K562 (cell line): Measurements from ENCODE around the gene ECHDC3. TPM values are rescaled to one million over a fixed set of nuclear protein-coding genes. Genes with fewer than 3 reads are reported as not detected.

Experiments
- ATAC-seq: fragments of 200-7000 bp; cut with Tn5 transposase; 3 replicates; pipeline ENCODE4 v1.9.1; 2020; ENCODE audit warnings: moderate library complexity
- BruUV-seq: library from RNA; stranded (reverse); fragments of 400-500 nt; replicated peaks from 2 replicates; lab custom pipeline; 2021; lab: Mats Ljungman, UMichigan
- CTCF ChIA-PET: fragments of 300-600 bp; formaldehyde crosslinking; extraction: SDS; loops from one replicate; lab custom pipeline; 2021; ENCODE audit warnings: low intra/inter-chr PET ratio; lab: Yijun Ruan, JAX
- POLR2A ChIA-PET: fragments of 300-600, 350-650 bp; sonication (Branson Sonifier 250); formaldehyde crosslinking; extraction: SDS; loops from one replicate; lab custom pipeline; 2021; ENCODE audit warnings: antibody characterized with exemption, inconsistent platforms; lab: Yijun Ruan, JAX
- DNase-seq, 4 experiments: peaks; one replicate each; pipeline versions ENCODE4 v3.0.0 to v3.0.0-alpha.2; 2011 to 2018; ENCODE audit warnings: low spot score in 3 of 4, mixed read lengths in 3 of 4; ENCODE audit errors: extremely low read depth in 1 of 4
- FAIRE-seq: peaks from 2 replicates; lab custom pipeline; 2011; peaks lifted over from hg19 to GRCh38; lab: Jason Lieb, UNC
- H2AFZ ChIP-seq: 2 replicates; pipeline ENCODE4 v1.6.0; 2011; ENCODE audit warnings: low read depth, low read length, control low read depth, inconsistent platforms
- H3K27ac ChIP-seq: fragments of 200-600 bp; 3 replicates; pipeline ENCODE4 v1.8.0; 2011; ENCODE audit warnings: low read depth, mild to moderate bottlenecking, control low read depth, inconsistent platforms, low read length, moderate library complexity, mixed read lengths; ENCODE audit errors: extremely low read depth
- H3K27me3 ChIP-seq, 2 experiments: fragments of 300-600 bp in 1 of 2; 2 replicates in 1 of 2; 3 replicates in 1 of 2; pipeline versions ENCODE4 v1.6.0 to v1.8.0; 2011; ENCODE audit warnings: inconsistent platforms in 2 of 2, low read length in 2 of 2, mild to moderate bottlenecking in 1 of 2, mixed read lengths in 1 of 2, moderate library complexity in 1 of 2; ENCODE audit not compliant: control insufficient read depth in 2 of 2, insufficient read depth in 2 of 2
- H3K36me3 ChIP-seq: fragments of 300-600 bp; 3 replicates; pipeline ENCODE4 v1.8.0; 2011; ENCODE audit warnings: mild to moderate bottlenecking, low read length, inconsistent platforms; ENCODE audit not compliant: control insufficient read depth, insufficient read depth
- H3K4me1 ChIP-seq, 2 experiments: fragments of 200-600 bp in 1 of 2; replicated peaks in 1 of 2; 2 replicates in 1 of 2; 3 replicates in 1 of 2; pipeline versions ENCODE4 v1.5.1 to v1.8.0; 2011; ENCODE audit warnings: inconsistent platforms in 2 of 2, low read length in 2 of 2, mild to moderate bottlenecking in 1 of 2, mixed read lengths in 1 of 2, moderate library complexity in 1 of 2; ENCODE audit not compliant: control insufficient read depth in 2 of 2, insufficient read depth in 2 of 2
- H3K4me2 ChIP-seq: 2 replicates; pipeline ENCODE4 v1.6.1; 2011; ENCODE audit warnings: low read length, control low read depth, inconsistent platforms, mixed read lengths; ENCODE audit not compliant: insufficient read depth
- H3K4me3 ChIP-seq: fragments of 200-600 bp; sonication (generic), shearing (Covaris generic); 2 replicates; pipeline ENCODE4 v1.5.1; 2016; ENCODE audit warnings: control low read depth, inconsistent platforms
- H3K79me2 ChIP-seq: fragments of 200-600 bp; 3 replicates; pipeline ENCODE4 v1.8.0; 2011; ENCODE audit warnings: low read length, inconsistent platforms; ENCODE audit not compliant: control insufficient read depth, insufficient read depth
- H3K9ac ChIP-seq, 2 experiments: 2 replicates each; pipeline versions ENCODE4 v1.6.0 to v1.6.1; 2011; ENCODE audit warnings: low read depth in 2 of 2, low read length in 2 of 2, control low read depth in 1 of 2, inconsistent platforms in 1 of 2, mild to moderate bottlenecking in 1 of 2, mixed read lengths in 1 of 2; ENCODE audit not compliant: insufficient read depth in 1 of 2
- H3K9me1 ChIP-seq: one replicate; pipeline ENCODE4 v1.6.0; 2011; ENCODE audit warnings: inconsistent platforms, mild to moderate bottlenecking, low read length, moderate library complexity; ENCODE audit not compliant: control insufficient read depth, insufficient read depth
- H3K9me3 ChIP-seq: replicated peaks from 2 replicates; pipeline ENCODE4 v1.5.1; 2011; ENCODE audit warnings: low read depth, low read length, inconsistent platforms; ENCODE audit not compliant: control insufficient read depth, insufficient read depth
- H4K20me1 ChIP-seq: replicated peaks from 2 replicates; pipeline ENCODE4 v1.6.1; 2011; ENCODE audit warnings: low read length, inconsistent platforms, mixed read lengths; ENCODE audit not compliant: control insufficient read depth, insufficient read depth
- GTF2E2 ChIP-seq: fragments of 200-800 bp; sonication (Bioruptor generic); IDR thresholded peaks from 2 replicates; pipeline ENCODE4 v1.6.1; 2016; ENCODE audit warnings: missing genetic modification characterization, missing compliant biosample characterization
- PPARD ChIP-seq: fragments of 250-450 bp; sonication (Bioruptor Pico); IDR thresholded peaks from 2 replicates; pipeline ENCODE4 v1.8.0; 2022; ENCODE audit warnings: inconsistent platforms, mild to moderate bottlenecking, moderate library complexity
- RBM39 ChIP-seq: fragments of 200-400 bp; formaldehyde crosslinking; optimal IDR thresholded peaks from 2 replicates; pipeline ENCODE3; 2018; ENCODE audit warnings: low read depth, low read length
- SAFB ChIP-seq: fragments of 200-400 bp; formaldehyde crosslinking; IDR thresholded peaks from 2 replicates; pipeline ENCODE4 v1.6.1; 2017; ENCODE audit warnings: low read depth, low read length, borderline replicate concordance
- ZNF354B ChIP-seq: fragments of 250-450 bp; sonication (Bioruptor Pico); IDR thresholded peaks from 2 replicates; pipeline ENCODE4 v1.4.0; 2020
- WGBS: fragments of 100-300 bp; shearing (Covaris generic); methylation state at CpG from one replicate; pipeline ENCODE4 v1.1.6; 2016; ENCODE audit warnings: low coverage, mixed read lengths; ENCODE audit not compliant: insufficient coverage; ENCODE audit errors: missing lambda C conversion rate; 5-methylcytosine and 5-hydroxymethylcytosine counted together
- in situ Hi-C: fragments of 300-500 bp; cut with MboI; formaldehyde crosslinking; loops from 4 replicates; pipeline ENCODE4 v1.15.0; 2018; ENCODE audit warnings: inconsistent platforms, mixed read lengths
- intact Hi-C: fragments of 100-400 bp; cut with micrococcal nuclease; formaldehyde crosslinking; loops from 2 replicates; pipeline ENCODE4 v1.14.2; 2022
- polyA plus RNA-seq, 8 experiments: library from polyadenylated mRNA; depleted of rRNA in 4 of 8; stranded (reverse) in 5 of 8; unstranded in 3 of 8; fragments of >200 nt; fragmentation: Nextera tagmentation in 2 of 8; fragmentation: Illumina TruSeq in 1 of 8; extraction: Ambion mirVana in 2 of 8; extraction: Trizol in 1 of 8; gene quantifications; 2 replicates each; pipeline versions ENCODE4 v1.2.1 to v1.2.3, GENCODE V29; 2011 to 2014; ENCODE audit warnings: inconsistent platforms in 1 of 8, missing spikeins in 1 of 8
- total RNA-seq, 7 experiments: library from RNA; depleted of rRNA in 6 of 7; stranded (reverse); fragments of >200 nt in 6 of 7; fragmentation: Illumina TruSeq in 2 of 7; extraction: Trizol in 2 of 7; gene quantifications; 2 replicates each; pipeline versions ENCODE4 v1.2.1 to v1.2.3, GENCODE V29; 2011 to 2021; ENCODE audit warnings: low replicate concordance in 1 of 7
- TF ChIP-seq, protein P1 (sequence below), 2 experiments: fragments of 450-650 bp in 1 of 2; sonication (generic) in 1 of 2; formaldehyde crosslinking in 1 of 2; IDR thresholded peaks; 2 replicates each; pipeline versions ENCODE4 v1.7.1 to v1.9.0; 2016 to 2022; ENCODE audit warnings: inconsistent platforms in 1 of 2, mild to moderate bottlenecking in 1 of 2, missing genetic modification reagents in 1 of 2
- TF ChIP-seq, protein P2 (sequence below): fragments of 200-800 bp; sonication (Bioruptor generic); IDR thresholded peaks from 2 replicates; pipeline ENCODE4 v1.6.1; 2017; ENCODE audit warnings: missing genetic modification characterization, missing compliant biosample characterization

ECHDC3 gene
- total and polyA plus RNA-seq, 9 of the 15 experiments (the other 6 are each of a cell fraction or from before 2014, with no cell fraction given): 0.53 to 21.9 (median 15.7) TPM

DNA sequence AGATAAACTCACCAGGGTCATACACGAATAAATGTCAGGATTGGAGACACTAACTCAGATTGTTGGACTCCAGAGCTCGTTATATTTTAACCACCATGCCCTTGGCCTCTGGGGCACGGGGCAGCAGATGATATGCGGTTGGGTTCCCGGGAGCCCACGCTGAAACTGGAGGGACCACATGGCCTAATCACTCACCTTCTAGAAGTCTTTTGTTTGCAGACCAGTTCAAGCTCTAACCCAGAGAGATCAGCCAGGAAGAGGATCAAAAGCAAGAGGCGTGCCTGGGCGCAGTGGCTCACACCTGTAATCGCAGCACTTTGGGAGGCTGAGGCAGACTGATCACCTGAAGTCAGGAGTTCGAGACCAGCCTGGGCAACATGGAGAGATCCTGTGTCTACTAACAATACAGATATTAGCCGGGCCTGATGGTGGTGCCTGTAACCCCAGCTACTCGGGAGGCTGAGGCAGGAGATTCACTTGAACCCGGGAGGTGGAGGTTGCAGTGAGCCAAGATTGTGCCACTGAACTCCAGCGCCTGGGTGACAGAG is 42.6 kb upstream of the ECHDC3 start:
- Histone ChIP-seq H3K4me2 (no peak overlapping the region), H4K20me1 (no peaks in the 10 kb centered on the region), H3K4me3 (no peak overlapping the region), H3K9ac (no peak overlapping the region), H3K9me3 (no peaks in the 10 kb centered on the region), H3K27me3 (no peaks in the 10 kb centered on the region), H2AFZ (peak overlapping the region; percentile 32), H3K4me1 (peaks cover 4 to 12% of the 10 kb centered on the region in 2 experiments; a peak in 3 of 5 replicates), H3K36me3 (no peaks in the 10 kb centered on the region), H3K27ac (no peak overlapping the region), H3K79me2 (no peaks in the 10 kb centered on the region), H3K9me1 (no peaks in the 10 kb centered on the region)
- BruUV-seq: no TSS peak
- DNase-seq (no peak), ATAC-seq (no peak), FAIRE-seq (no peak)
- intact Hi-C loops (no loop called here), in situ Hi-C loops (no loop called here)
- ChIA-PET POLR2A (interaction anchor here (0.9 to 1.3 kb wide), 3 partner anchors 11 to 15 kb away, joined by 3 to 4 read pairs (median 3); no protein-coding TSS in a partner anchor), CTCF (no interaction called here)
- no peak for TF ChIP-seq RBM39
- TF ChIP-seq ZNF354B (CRISPR knock-in tag): no peak
- no peak for TF ChIP-seq PPARD (CRISPR knock-in tag)
- TF ChIP-seq, protein P1, sequence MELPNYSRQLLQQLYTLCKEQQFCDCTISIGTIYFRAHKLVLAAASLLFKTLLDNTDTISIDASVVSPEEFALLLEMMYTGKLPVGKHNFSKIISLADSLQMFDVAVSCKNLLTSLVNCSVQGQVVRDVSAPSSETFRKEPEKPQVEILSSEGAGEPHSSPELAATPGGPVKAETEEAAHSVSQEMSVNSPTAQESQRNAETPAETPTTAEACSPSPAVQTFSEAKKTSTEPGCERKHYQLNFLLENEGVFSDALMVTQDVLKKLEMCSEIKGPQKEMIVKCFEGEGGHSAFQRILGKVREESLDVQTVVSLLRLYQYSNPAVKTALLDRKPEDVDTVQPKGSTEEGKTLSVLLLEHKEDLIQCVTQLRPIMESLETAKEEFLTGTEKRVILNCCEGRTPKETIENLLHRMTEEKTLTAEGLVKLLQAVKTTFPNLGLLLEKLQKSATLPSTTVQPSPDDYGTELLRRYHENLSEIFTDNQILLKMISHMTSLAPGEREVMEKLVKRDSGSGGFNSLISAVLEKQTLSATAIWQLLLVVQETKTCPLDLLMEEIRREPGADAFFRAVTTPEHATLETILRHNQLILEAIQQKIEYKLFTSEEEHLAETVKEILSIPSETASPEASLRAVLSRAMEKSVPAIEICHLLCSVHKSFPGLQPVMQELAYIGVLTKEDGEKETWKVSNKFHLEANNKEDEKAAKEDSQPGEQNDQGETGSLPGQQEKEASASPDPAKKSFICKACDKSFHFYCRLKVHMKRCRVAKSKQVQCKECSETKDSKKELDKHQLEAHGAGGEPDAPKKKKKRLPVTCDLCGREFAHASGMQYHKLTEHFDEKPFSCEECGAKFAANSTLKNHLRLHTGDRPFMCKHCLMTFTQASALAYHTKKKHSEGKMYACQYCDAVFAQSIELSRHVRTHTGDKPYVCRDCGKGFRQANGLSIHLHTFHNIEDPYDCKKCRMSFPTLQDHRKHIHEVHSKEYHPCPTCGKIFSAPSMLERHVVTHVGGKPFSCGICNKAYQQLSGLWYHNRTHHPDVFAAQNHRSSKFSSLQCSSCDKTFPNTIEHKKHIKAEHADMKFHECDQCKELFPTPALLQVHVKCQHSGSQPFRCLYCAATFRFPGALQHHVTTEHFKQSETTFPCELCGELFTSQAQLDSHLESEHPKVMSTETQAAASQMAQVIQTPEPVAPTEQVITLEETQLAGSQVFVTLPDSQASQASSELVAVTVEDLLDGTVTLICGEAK (IDR thresholded peaks at IDR 0.05): no peak
- TF ChIP-seq, protein P1 (CRISPR knock-in tag; IDR thresholded peaks at IDR 0.05): no peak
- no peak for TF ChIP-seq GTF2E2 (tag)
- no peak for TF ChIP-seq SAFB
- TF ChIP-seq, protein P2, sequence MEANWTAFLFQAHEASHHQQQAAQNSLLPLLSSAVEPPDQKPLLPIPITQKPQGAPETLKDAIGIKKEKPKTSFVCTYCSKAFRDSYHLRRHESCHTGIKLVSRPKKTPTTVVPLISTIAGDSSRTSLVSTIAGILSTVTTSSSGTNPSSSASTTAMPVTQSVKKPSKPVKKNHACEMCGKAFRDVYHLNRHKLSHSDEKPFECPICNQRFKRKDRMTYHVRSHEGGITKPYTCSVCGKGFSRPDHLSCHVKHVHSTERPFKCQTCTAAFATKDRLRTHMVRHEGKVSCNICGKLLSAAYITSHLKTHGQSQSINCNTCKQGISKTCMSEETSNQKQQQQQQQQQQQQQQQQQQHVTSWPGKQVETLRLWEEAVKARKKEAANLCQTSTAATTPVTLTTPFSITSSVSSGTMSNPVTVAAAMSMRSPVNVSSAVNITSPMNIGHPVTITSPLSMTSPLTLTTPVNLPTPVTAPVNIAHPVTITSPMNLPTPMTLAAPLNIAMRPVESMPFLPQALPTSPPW (CRISPR knock-in tag): no peak
- 71% methylated on average over 13 of the region's 14 CpGs for WGBS
